AG04449 (cell line): ENCODE data around the gene DCLRE1A.

Experiments
- CTCF ChIA-PET: fragments of 350-600 bp; formaldehyde crosslinking; extraction: SDS; loops from one replicate; lab custom pipeline; 2021; ENCODE audit warnings: antibody characterized with exemption; lab: Yijun Ruan, JAX
- POLR2A ChIA-PET: fragments of 400-600, 350-600 bp; formaldehyde crosslinking; extraction: SDS; loops from one replicate; lab custom pipeline; 2020; ENCODE audit warnings: antibody characterized with exemption, inconsistent platforms; lab: Yijun Ruan, JAX
- DNase-seq: peaks from one replicate; pipeline ENCODE4 v3.0.0-alpha.2; 2010; ENCODE audit warnings: low read depth, low spot score
- H3K4me3 ChIP-seq: 2 replicates; pipeline ENCODE4 v1.5.1; 2011; ENCODE audit warnings: low read depth, mild to moderate bottlenecking, control low read depth, low read length
- CTCF ChIP-seq: IDR thresholded peaks from one replicate; pipeline ENCODE4 v1.5.1; 2011; ENCODE audit warnings: mild to moderate bottlenecking, moderate library complexity, low read length, control low read depth, inconsistent platforms; ENCODE audit not compliant: insufficient read depth; ENCODE audit errors: missing control alignments

DCLRE1A gene

GRCh38 chr10:113879691-113880090 lies 25.8 kb upstream of the DCLRE1A start:
- H3K4me3 ChIP-seq: no peak overlapping the region
- ChIA-PET POLR2A (no interaction called here), CTCF (interaction anchor here (0.8 kb wide), 1 partner anchor 9 kb away, joined by 4 read pairs; no protein-coding TSS in a partner anchor)
- no peak for TF ChIP-seq CTCF
- DNase-seq: no peak

GRCh38 chr10:113876461-113876860 lies 22.6 kb upstream of the DCLRE1A start:
- ChIA-PET CTCF (no interaction called here), POLR2A (no interaction called here)
- no peak for DNase-seq
- no peak overlapping the region for H3K4me3 ChIP-seq
- TF ChIP-seq CTCF: no peak

- CTCF ChIA-PET: interaction anchor here (0.6 kb wide), 1 partner anchor 16 kb away, joined by 4 read pairs; no protein-coding TSS in a partner anchor
- DNase-seq: no peak
- no peak overlapping the region for H3K4me3 ChIP-seq
- POLR2A ChIA-PET: interaction anchor here (0.7 kb wide), 1 partner anchor 166 kb away, joined by 4 read pairs; no protein-coding TSS in a partner anchor
- no peak for TF ChIP-seq CTCF
These were observed 21.3 kb upstream of the DCLRE1A start for GRCh38 chr10:113875212-113875611.

GRCh38 chr10:113872139-113873030 lies 18.5 kb upstream of the DCLRE1A start:
- no peak for DNase-seq
- no peak overlapping the region for H3K4me3 ChIP-seq
- TF ChIP-seq CTCF: no peak
- CTCF ChIA-PET: no interaction called here
- POLR2A ChIA-PET: no interaction called here

GRCh38 chr10:113869789-113870188 lies 15.9 kb upstream of the DCLRE1A start:
- no peak for TF ChIP-seq CTCF
- no peak for DNase-seq
- no peak overlapping the region for H3K4me3 ChIP-seq
- POLR2A ChIA-PET: no interaction called here
- CTCF ChIA-PET: no interaction called here

GRCh38 chr10:113867904-113868303 lies 14.0 kb upstream of the DCLRE1A start:
- DNase-seq: no peak
- no peak overlapping the region for H3K4me3 ChIP-seq
- ChIA-PET CTCF (no interaction called here), POLR2A (no interaction called here)
- no peak for TF ChIP-seq CTCF
